K562 (cell line): Measurements from ENCODE around the gene SAP25. TPM values are rescaled to one million over a fixed set of nuclear protein-coding genes. Genes with fewer than 3 reads are reported as not detected.
A peak's percentile ranks its signal among the peaks of the same experiment; 100 is the strongest.

ENCODE experiments used
- ARHGAP35 ChIP-seq: fragments of 450-650 bp; IDR thresholded peaks from 2 replicates; pipeline ENCODE4 v1.6.1; 2018; ENCODE audit not compliant: partially characterized antibody
- ARID1B ChIP-seq: fragments of 450-650 bp; IDR thresholded peaks from 2 replicates; pipeline ENCODE4 v1.6.1; 2016; ENCODE audit warnings: antibody characterized with exemption, mild to moderate bottlenecking, inconsistent platforms
- CEBPG ChIP-seq, 3 experiments: fragments of 200-800 bp in 1 of 3; sonication (Bioruptor generic) in 1 of 3; sonication (generic) in 1 of 3; formaldehyde crosslinking in 1 of 3; IDR thresholded peaks in 2 of 3; conservative IDR thresholded peaks in 1 of 3; 2 replicates each; pipeline versions ENCODE4 v1.6.1 to v1.8.0; 2016 to 2022; ENCODE audit warnings: missing compliant biosample characterization in 2 of 3, missing genetic modification characterization in 2 of 3, mild to moderate bottlenecking in 1 of 3, missing genetic modification reagents in 1 of 3
- SAFB2 ChIP-seq: fragments of 200-400 bp; formaldehyde crosslinking; IDR thresholded peaks from 2 replicates; pipeline ENCODE4 v1.6.1; 2018; ENCODE audit warnings: borderline replicate concordance, low read length, low read depth, moderate library complexity; ENCODE audit not compliant: severe bottlenecking
- SMAD2 ChIP-seq: fragments of 150-350 bp; IDR thresholded peaks from 2 replicates; pipeline ENCODE4 v1.6.1; 2014; ENCODE audit warnings: low read depth, mild to moderate bottlenecking, low read length
- ZBTB11 ChIP-seq, 3 experiments: fragments of 200-800 bp in 1 of 3; fragments of 250-450 bp in 1 of 3; fragments of 450-650 bp in 1 of 3; sonication (Bioruptor Pico) in 1 of 3; sonication (Bioruptor generic) in 1 of 3; formaldehyde crosslinking in 1 of 3; IDR thresholded peaks; 2 replicates each; pipeline versions ENCODE4 v1.6.1 to v1.8.0; 2016 to 2022; ENCODE audit warnings: mild to moderate bottlenecking in 2 of 3, missing genetic modification characterization in 2 of 3, missing compliant biosample characterization in 1 of 3, moderate library complexity in 1 of 3
- ZNF449 ChIP-seq: fragments of 250-450 bp; sonication (Bioruptor Pico); IDR thresholded peaks from 2 replicates; pipeline ENCODE4 v1.8.0; 2022; ENCODE audit warnings: moderate library complexity, mild to moderate bottlenecking, inconsistent platforms
- polyA plus RNA-seq, 8 experiments: library from polyadenylated mRNA; depleted of rRNA in 4 of 8; stranded (reverse) in 5 of 8; unstranded in 3 of 8; fragments of >200 nt; fragmentation: Nextera tagmentation in 2 of 8; fragmentation: Illumina TruSeq in 1 of 8; extraction: Ambion mirVana in 2 of 8; extraction: Trizol in 1 of 8; gene quantifications; 2 replicates each; pipeline versions ENCODE4 v1.2.1 to v1.2.3, GENCODE V29; 2011 to 2014; ENCODE audit warnings: inconsistent platforms in 1 of 8, missing spikeins in 1 of 8
- total RNA-seq, 7 experiments: library from RNA; depleted of rRNA in 6 of 7; stranded (reverse); fragments of >200 nt in 6 of 7; fragmentation: Illumina TruSeq in 2 of 7; extraction: Trizol in 2 of 7; gene quantifications; 2 replicates each; pipeline versions ENCODE4 v1.2.1 to v1.2.3, GENCODE V29; 2011 to 2021; ENCODE audit warnings: low replicate concordance in 1 of 7

SAP25 gene
- total and polyA plus RNA-seq, 9 of the 15 experiments (the other 6 are each of a cell fraction or from before 2014, with no cell fraction given): 0.13 to 5.3 (median 0.78) TPM; not detected in 1

GRCh38 chr7:100585511-100586265 is 12.0 kb upstream of the SAP25 start, which contains the start of gene LRCH4 (continued):
- no peak for TF ChIP-seq ZNF449 (CRISPR knock-in tag)
- peak; percentile 57; the same call in 1 of the 2 replicates for TF ChIP-seq ARID1B
- TF ChIP-seq SAFB2: no peak
- no peak for TF ChIP-seq SMAD2
- no peak for TF ChIP-seq CEBPG (CRISPR knock-in tag; IDR thresholded peaks at IDR 0.05)
- no peak for TF ChIP-seq CEBPG (tag; conservative IDR thresholded peaks at IDR 0.05 in 1 of 2, IDR thresholded peaks at IDR 0.05 in 1 of 2)
- TF ChIP-seq ZBTB11 (CRISPR knock-in tag; IDR thresholded peaks at IDR 0.05): no peak
- TF ChIP-seq ARHGAP35: no peak
